CD4-positive, alpha-beta T cell treated with Interleukin-6 at 100 ng/mL for 8 hours (primary cell): ENCODE results near the gene CFAP77.

Experiments
- DNase-seq: peaks from one replicate; pipeline ENCODE4 v3.0.0-alpha.2; 2020; ENCODE audit warnings: mixed read lengths, low spot score

Gene CFAP77

GRCh38 chr9:132456241-132456640 lies 46.2 kb downstream of the CFAP77 start:
- DNase-seq: no peak

- no peak for DNase-seq
These were observed 47.7 kb downstream of the CFAP77 start for GRCh38 chr9:132457504-132458236.

- DNase-seq: no peak
These were observed 48.4 kb downstream of the CFAP77 start for GRCh38 chr9:132458432-132458831.

- no peak for DNase-seq
These were observed 49.6 kb downstream of the CFAP77 start for GRCh38 chr9:132459661-132460060.

- no peak for DNase-seq
These were observed 50.2 kb downstream of the CFAP77 start for GRCh38 chr9:132460240-132460639.

- DNase-seq: no peak
These were observed 51.4 kb downstream of the CFAP77 start for GRCh38 chr9:132461281-132461896.

- no peak for DNase-seq
These were observed 52.0 kb downstream of the CFAP77 start for GRCh38 chr9:132461971-132462370.

- DNase-seq: no peak
These were observed 54.5 kb downstream of the CFAP77 start for GRCh38 chr9:132464547-132464946.

GRCh38 chr9:132465131-132465635 lies 55.2 kb downstream of the CFAP77 start:
- DNase-seq: no peak

GRCh38 chr9:132472199-132472598 lies 62.2 kb downstream of the CFAP77 start:
- DNase-seq: no peak

GRCh38 chr9:132472599-132472998 lies 62.6 kb downstream of the CFAP77 start:
- no peak for DNase-seq

- DNase-seq: no peak
These were observed 64.2 kb downstream of the CFAP77 start for GRCh38 chr9:132474253-132474652.

- DNase-seq: no peak
These were observed 68.5 kb downstream of the CFAP77 start for GRCh38 chr9:132478353-132479050.

- DNase-seq: no peak
These were observed 69.7 kb downstream of the CFAP77 start for GRCh38 chr9:132479733-132480132.

- no peak for DNase-seq
These were observed 71.2 kb downstream of the CFAP77 start for GRCh38 chr9:132481053-132481849.

GRCh38 chr9:132482196-132482813 lies 72.3 kb downstream of the CFAP77 start:
- no peak for DNase-seq

GRCh38 chr9:132485393-132485792 lies 75.4 kb downstream of the CFAP77 start:
- DNase-seq: no peak

GRCh38 chr9:132486706-132487350 lies 76.8 kb downstream of the CFAP77 start:
- DNase-seq: peak; percentile 35

GRCh38 chr9:132487351-132487791 lies 77.4 kb downstream of the CFAP77 start:
- DNase-seq: peak; percentile 34

GRCh38 chr9:132487980-132488535 lies 78.0 kb downstream of the CFAP77 start:
- no peak for DNase-seq

GRCh38 chr9:132488626-132489025 lies 78.6 kb downstream of the CFAP77 start:
- no peak for DNase-seq
